HL-60 (cell line): ENCODE measurements around the gene SOX18.

Experiments used
- DNase-seq, 2 experiments: peaks; one replicate each; pipeline ENCODE4 v3.0.0-alpha.2; 2010 to 2020; ENCODE audit warnings: low read depth in 1 of 2, low spot score in 1 of 2
- H3K27ac ChIP-seq: fragments of 250-450 bp; sonication (Bioruptor Pico); replicated peaks from 2 replicates; pipeline ENCODE4 v1.5.1; 2020; ENCODE audit warnings: mild to moderate bottlenecking, moderate library complexity
- H3K27me3 ChIP-seq: fragments of 250-450 bp; sonication (Bioruptor Pico); 2 replicates; pipeline ENCODE4 v1.5.1; 2021; ENCODE audit warnings: mild to moderate bottlenecking, moderate library complexity; ENCODE audit not compliant: insufficient read depth, poor library complexity, severe bottlenecking
- H3K4me3 ChIP-seq: replicated peaks from 2 replicates; pipeline ENCODE4 v1.5.1; 2011; ENCODE audit warnings: mild to moderate bottlenecking, control low read depth, low read length; ENCODE audit not compliant: insufficient read depth
- CTCF ChIP-seq: IDR thresholded peaks from one replicate; pipeline ENCODE4 v1.5.1; 2011; ENCODE audit warnings: low read length, control low read depth, inconsistent platforms; ENCODE audit not compliant: insufficient read depth
- GABPA ChIP-seq: IDR thresholded peaks from 2 replicates; pipeline ENCODE4 v1.6.1; 2012; ENCODE audit warnings: low read depth
- POLR2AphosphoS5 ChIP-seq: IDR thresholded peaks from 2 replicates; pipeline ENCODE4 v1.6.1; 2012; ENCODE audit warnings: low read depth
- REST ChIP-seq: IDR thresholded peaks from 2 replicates; pipeline ENCODE4 v1.6.1; 2012; ENCODE audit warnings: low read depth; ENCODE audit not compliant: insufficient replicate concordance
- SPI1 ChIP-seq: IDR thresholded peaks from 2 replicates; pipeline ENCODE4 v1.6.1; 2012; ENCODE audit warnings: low read depth, mild to moderate bottlenecking, borderline replicate concordance

SOX18 gene

GRCh38 chr20:64036346-64037198, 12.9 kb downstream of the SOX18 start:
- no peak overlapping the region for H3K27ac ChIP-seq
- H3K4me3 ChIP-seq = no peak overlapping the region
- no peak for TF ChIP-seq SPI1
- H3K27me3 ChIP-seq = peaks cover 6% of the 10 kb centered on the region
- no peak for DNase-seq

GRCh38 chr20:64035933-64036345, 13.5 kb downstream of the SOX18 start, which contains the start of gene C20orf204:
TSS of gene C20orf204 (plus strand) at chr20:64036182. CDS start at chr20:64036324, 142 bp downstream.
- Histone ChIP-seq H3K27ac (no peak within 1 kb of the TSS), H3K4me3 (no peak within 1 kb of the TSS)

GRCh38 chr20:64035066-64035932, 14.1 kb downstream of the SOX18 start:
- Histone ChIP-seq H3K4me3 (no peak overlapping the region), H3K27ac (no peak overlapping the region), H3K27me3 (peaks cover 6% of the 10 kb centered on the region)
- no peak for TF ChIP-seq GABPA
- TF ChIP-seq POLR2AphosphoS5 = no peak
- no peak for TF ChIP-seq REST
- TF ChIP-seq SPI1 = no peak
- no peak for TF ChIP-seq CTCF
- DNase-seq = no peak

More at GRCh38 chr20:64035933-64036345, 13.5 kb downstream of the SOX18 start, which contains the start of gene C20orf204:
- TF ChIP-seq SPI1 = no peak
- DNase-seq = no peak
- H3K27me3 ChIP-seq = peaks cover 6% of the 10 kb centered on the region

GRCh38 chr20:64033981-64034493, 15.4 kb downstream of the SOX18 start:
- no peak for DNase-seq
- no peak overlapping the region for H3K27ac ChIP-seq
- H3K27me3 ChIP-seq = peaks cover 6% of the 10 kb centered on the region
- TF ChIP-seq SPI1 = no peak
- TF ChIP-seq CTCF = no peak
- no peak for TF ChIP-seq REST
- TF ChIP-seq POLR2AphosphoS5 = no peak
- no peak for TF ChIP-seq GABPA
- H3K4me3 ChIP-seq = no peak overlapping the region
